OCI-LY7 (cell line): ENCODE data around the gene FAM76B. TPM values are rescaled to one million over a fixed set of nuclear protein-coding genes. Genes with fewer than 3 reads are reported as not detected.

ENCODE experiments used
- BruUV-seq: library from RNA; stranded (reverse); fragments of 400-500 nt; replicated peaks from 2 replicates; lab custom pipeline; 2021; lab: Mats Ljungman, UMichigan
- CTCF ChIA-PET: fragments of 300-600 bp; sonication (Branson Sonifier 250); formaldehyde crosslinking; loops from one replicate; lab custom pipeline; 2022; ENCODE audit warnings: antibody characterized with exemption; ENCODE audit not compliant: unreplicated experiment; lab: Charles Lee
- POLR2A ChIA-PET: fragments of 300-600 bp; sonication (Branson Sonifier 250); formaldehyde crosslinking; loops from one replicate; lab custom pipeline; 2022; ENCODE audit warnings: antibody characterized with exemption; lab: Charles Lee
- DNase-seq: peaks from one replicate; pipeline ENCODE4 v3.0.0-alpha.2; 2015; ENCODE audit warnings: low spot score
- H2AFZ ChIP-seq: fragments of 200-600 bp; sonication (generic), shearing (Covaris generic); 2 replicates; pipeline ENCODE4 v1.6.1; 2014; ENCODE audit warnings: mild to moderate bottlenecking, antibody characterized with exemption, low read length, moderate library complexity
- H3K27ac ChIP-seq: fragments of 200-600 bp; sonication (generic); 2 replicates; pipeline ENCODE4 v1.5.1; 2014; ENCODE audit warnings: mixed run types, low read depth, mild to moderate bottlenecking, moderate library complexity, low read length, inconsistent platforms; ENCODE audit not compliant: poor library complexity, severe bottlenecking
- H3K36me3 ChIP-seq: fragments of 200-600 bp; sonication (generic); 2 replicates; pipeline ENCODE4 v1.6.1; 2014; ENCODE audit warnings: mild to moderate bottlenecking, antibody characterized with exemption, low read length, moderate library complexity, mixed read lengths; ENCODE audit not compliant: insufficient read depth
- H3K4me1 ChIP-seq: fragments of 200-600 bp; sonication (generic); 2 replicates; pipeline ENCODE4 v1.5.1; 2014; ENCODE audit warnings: mild to moderate bottlenecking, low read length; ENCODE audit not compliant: insufficient read depth, poor library complexity, severe bottlenecking
- H3K4me2 ChIP-seq: fragments of 200-600 bp; sonication (generic); 2 replicates; pipeline ENCODE4 v1.6.1; 2014; ENCODE audit warnings: mild to moderate bottlenecking, low read length
- H3K4me3 ChIP-seq: fragments of 200-600 bp; sonication (generic); 2 replicates; pipeline ENCODE4 v1.5.1; 2014; ENCODE audit warnings: mild to moderate bottlenecking, low read depth, low read length; ENCODE audit not compliant: poor library complexity, severe bottlenecking
- H3K79me2 ChIP-seq: fragments of 200-600 bp; sonication (generic); 2 replicates; pipeline ENCODE4 v1.6.1; 2016; ENCODE audit warnings: low read depth, mild to moderate bottlenecking, low read length, moderate library complexity, mixed read lengths; ENCODE audit not compliant: insufficient read depth
- H3K9me2 ChIP-seq: fragments of 200-600 bp; sonication (generic); 2 replicates; pipeline ENCODE4 v1.6.1; 2016; ENCODE audit warnings: mild to moderate bottlenecking, low read length, mixed read lengths; ENCODE audit not compliant: insufficient read depth
- H3K9me3 ChIP-seq: fragments of 200-600 bp; sonication (generic); 2 replicates; pipeline ENCODE4 v1.6.1; 2014; ENCODE audit warnings: mild to moderate bottlenecking, mixed run types, low read length, mixed read lengths
- H4K20me1 ChIP-seq: fragments of 200-600 bp; sonication (generic); 2 replicates; pipeline ENCODE4 v1.6.1; 2014; ENCODE audit warnings: mild to moderate bottlenecking, antibody characterized with exemption, low read length, moderate library complexity, mixed read lengths; ENCODE audit not compliant: insufficient read depth
- CTCF ChIP-seq: fragments of 200-600 bp; sonication (generic); conservative IDR thresholded peaks from 2 replicates; pipeline ENCODE4 v1.5.1; 2014; ENCODE audit warnings: mild to moderate bottlenecking, antibody characterized with exemption, low read length, moderate library complexity, mixed read lengths
- EZH2phosphoT487 ChIP-seq: fragments of 200-600 bp; sonication (generic); IDR thresholded peaks from 2 replicates; pipeline ENCODE4 v1.6.1; 2018; ENCODE audit warnings: low read depth, borderline replicate concordance, mild to moderate bottlenecking, mixed run types, antibody characterized with exemption, low read length, moderate library complexity, mixed read lengths
- intact Hi-C: fragments of 100-400 bp; cut with micrococcal nuclease; formaldehyde crosslinking; loops from one replicate; pipeline ENCODE4 v1.10.0; 2022; ENCODE audit not compliant: unreplicated experiment
- total RNA-seq, 2 experiments: library from RNA; depleted of rRNA in 1 of 2; stranded (reverse); fragments of >200 nt in 1 of 2; shearing (Covaris generic) in 1 of 2; gene quantifications; 2 replicates each; pipeline ENCODE4 v1.2.3, GENCODE V29; 2014 to 2022

Gene FAM76B
- total RNA-seq, 2 experiments from 2014 or later: 40.9 to 53.7 TPM

GRCh38 chr11:95795627-95796295, 6.2 kb upstream of the FAM76B start:
- no peak for DNase-seq
- no peaks in the 10 kb centered on the region for H3K9me2 ChIP-seq
- no peaks in the 10 kb centered on the region for H3K9me3 ChIP-seq
- peaks cover 27% of the 10 kb centered on the region for H4K20me1 ChIP-seq
- no TSS peak for BruUV-seq
- H3K27ac ChIP-seq: no peak overlapping the region
- no peak overlapping the region for H3K4me3 ChIP-seq
- no peak for TF ChIP-seq EZH2phosphoT487
- TF ChIP-seq CTCF: no peak
- intact Hi-C loops: loop anchor here (10.0 kb wide), 2 partner anchors 419 to 449 kb away; no protein-coding TSS in a partner anchor
- no peak overlapping the region for H2AFZ ChIP-seq
- H3K4me2 ChIP-seq: no peak overlapping the region
- peaks cover 27% of the 10 kb centered on the region for H3K36me3 ChIP-seq
- H3K4me1 ChIP-seq: peaks cover 18% of the 10 kb centered on the region
- ChIA-PET CTCF (no interaction called here), POLR2A (interaction anchor here (0.6 to 0.9 kb wide), 3 partner anchors 534 to 1200 kb away, joined by 3 to 5 read pairs (median 3); no protein-coding TSS in a partner anchor)
- H3K79me2 ChIP-seq: peaks cover 72% of the 10 kb centered on the region

GRCh38 chr11:95794086-95794485, 4.5 kb upstream of the FAM76B start:
- TF ChIP-seq CTCF: no peak
- no peak for TF ChIP-seq EZH2phosphoT487
- Histone ChIP-seq H3K4me3 (no peak overlapping the region), H4K20me1 (peaks cover 27% of the 10 kb centered on the region), H3K79me2 (peaks cover 72% of the 10 kb centered on the region), H3K4me1 (peaks cover 18% of the 10 kb centered on the region), H3K27ac (no peak overlapping the region), H3K9me2 (no peaks in the 10 kb centered on the region), H3K36me3 (peaks cover 12% of the 10 kb centered on the region), H3K4me2 (no peak overlapping the region), H3K9me3 (no peaks in the 10 kb centered on the region), H2AFZ (no peak overlapping the region)
- BruUV-seq: no TSS peak
- CTCF ChIA-PET: no interaction called here
- intact Hi-C loops: loop anchor here (5.0 to 10.0 kb wide), 3 partner anchors 421 to 593 kb away; partner anchors contain the start of gene CCDC82
- no peak for DNase-seq
- POLR2A ChIA-PET: interaction anchor here (0.6 kb wide), 1 partner anchor 655 kb away, joined by 3 read pairs; no protein-coding TSS in a partner anchor

GRCh38 chr11:95793116-95793515, 3.5 kb upstream of the FAM76B start:
- ChIA-PET POLR2A (interaction anchor here (0.6 to 0.9 kb wide), 3 partner anchors 47 to 920 kb away, joined by 3 read pairs; no protein-coding TSS in a partner anchor), CTCF (no interaction called here)
- Histone ChIP-seq H2AFZ (no peak overlapping the region), H3K9me2 (no peaks in the 10 kb centered on the region), H3K79me2 (peaks cover 73% of the 10 kb centered on the region), H4K20me1 (peaks cover 34% of the 10 kb centered on the region), H3K9me3 (no peaks in the 10 kb centered on the region), H3K4me2 (peak overlapping the region; percentile 3; the same call in 1 of the 2 replicates), H3K4me1 (peaks cover 23% of the 10 kb centered on the region), H3K36me3 (peaks cover 9% of the 10 kb centered on the region), H3K4me3 (no peak overlapping the region), H3K27ac (no peak overlapping the region)
- no peak for DNase-seq
- intact Hi-C loops: loop anchor here (5.0 to 10.0 kb wide), 3 partner anchors 422 to 594 kb away; partner anchors contain the start of gene CCDC82
- TF ChIP-seq EZH2phosphoT487: no peak
- no peak for TF ChIP-seq CTCF
- BruUV-seq: no TSS peak
